Astrocyte of the spinal cord (primary cell): ENCODE data around the gene WDR89.

Experiments used
- DNase-seq: peaks from one replicate; pipeline ENCODE4 v3.0.0; 2011; ENCODE audit warnings: low read depth, low spot score
- H3K4me3 ChIP-seq: 2 replicates; pipeline ENCODE4 v1.5.1; 2011; ENCODE audit warnings: low read depth, mild to moderate bottlenecking, low read length, moderate library complexity
- in situ Hi-C: cut with HindIII; loops from 2 replicates; pipeline ENCODE4 v1.10.0; 2017; ENCODE audit warnings: low sequenced_read_pairs
- TF ChIP-seq, protein P1 (sequence below): IDR thresholded peaks from 2 replicates; pipeline ENCODE4 v1.5.1; 2012; ENCODE audit warnings: low read depth, mild to moderate bottlenecking, low read length, inconsistent platforms

The WDR89 gene

DNA sequence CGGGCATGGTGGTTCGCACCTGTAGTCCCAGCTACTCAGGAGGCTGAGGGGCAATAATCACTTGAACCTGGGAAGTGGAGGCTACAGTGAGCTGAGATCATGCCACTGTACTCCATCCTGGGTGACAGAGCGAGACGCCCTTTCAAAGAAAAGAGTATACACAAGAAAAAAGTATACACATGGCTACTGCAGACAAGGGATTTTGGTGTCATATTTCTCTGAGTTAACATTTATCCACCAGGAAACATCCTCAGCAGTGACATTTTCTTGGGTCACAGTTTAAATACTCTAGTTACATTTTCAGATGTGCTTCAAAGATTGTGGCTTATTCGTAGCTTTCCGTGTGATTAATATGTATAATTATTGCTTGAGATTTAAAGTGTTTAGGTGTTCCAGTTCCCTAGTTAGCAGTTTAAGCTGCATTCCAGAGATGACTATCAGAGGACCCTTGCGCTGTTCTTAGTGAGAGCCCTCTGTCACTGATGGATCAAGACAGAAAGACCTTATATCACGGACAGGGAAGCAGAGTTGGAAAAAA lies 93.8 kb downstream of the WDR89 start:
- in situ Hi-C loops: no loop called here
- H3K4me3 ChIP-seq: no peak overlapping the region
- TF ChIP-seq, protein P1, sequence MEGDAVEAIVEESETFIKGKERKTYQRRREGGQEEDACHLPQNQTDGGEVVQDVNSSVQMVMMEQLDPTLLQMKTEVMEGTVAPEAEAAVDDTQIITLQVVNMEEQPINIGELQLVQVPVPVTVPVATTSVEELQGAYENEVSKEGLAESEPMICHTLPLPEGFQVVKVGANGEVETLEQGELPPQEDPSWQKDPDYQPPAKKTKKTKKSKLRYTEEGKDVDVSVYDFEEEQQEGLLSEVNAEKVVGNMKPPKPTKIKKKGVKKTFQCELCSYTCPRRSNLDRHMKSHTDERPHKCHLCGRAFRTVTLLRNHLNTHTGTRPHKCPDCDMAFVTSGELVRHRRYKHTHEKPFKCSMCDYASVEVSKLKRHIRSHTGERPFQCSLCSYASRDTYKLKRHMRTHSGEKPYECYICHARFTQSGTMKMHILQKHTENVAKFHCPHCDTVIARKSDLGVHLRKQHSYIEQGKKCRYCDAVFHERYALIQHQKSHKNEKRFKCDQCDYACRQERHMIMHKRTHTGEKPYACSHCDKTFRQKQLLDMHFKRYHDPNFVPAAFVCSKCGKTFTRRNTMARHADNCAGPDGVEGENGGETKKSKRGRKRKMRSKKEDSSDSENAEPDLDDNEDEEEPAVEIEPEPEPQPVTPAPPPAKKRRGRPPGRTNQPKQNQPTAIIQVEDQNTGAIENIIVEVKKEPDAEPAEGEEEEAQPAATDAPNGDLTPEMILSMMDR: no peak
- DNase-seq: no peak
